HG03196 (cell line): ENCODE data around the gene AP1G2.

Source experiments
- ATAC-seq: cut with Tn5 transposase; IDR thresholded peaks from one replicate; pipeline ENCODE4 v1.9.1; 2021; ENCODE audit not compliant: unreplicated experiment

Gene AP1G2

GRCh38 chr14:23520899-23521533 lies 46.6 kb downstream of the AP1G2 start:
- no peak for ATAC-seq

- no peak for ATAC-seq
These were observed 48.9 kb downstream of the AP1G2 start for GRCh38 chr14:23518709-23519108.

GRCh38 chr14:23517650-23518326 lies 49.8 kb downstream of the AP1G2 start:
- no peak for ATAC-seq

- ATAC-seq = no peak
These were observed 53.0 kb downstream of the AP1G2 start for GRCh38 chr14:23514644-23514957.

GRCh38 chr14:23513818-23514643 lies 53.6 kb downstream of the AP1G2 start:
- ATAC-seq = no peak

GRCh38 chr14:23513005-23513817 lies 54.4 kb downstream of the AP1G2 start:
- ATAC-seq = no peak

GRCh38 chr14:23512156-23512555 lies 55.4 kb downstream of the AP1G2 start:
- ATAC-seq = no peak
